ENCODE data around the gene USP6NL.

DNA sequence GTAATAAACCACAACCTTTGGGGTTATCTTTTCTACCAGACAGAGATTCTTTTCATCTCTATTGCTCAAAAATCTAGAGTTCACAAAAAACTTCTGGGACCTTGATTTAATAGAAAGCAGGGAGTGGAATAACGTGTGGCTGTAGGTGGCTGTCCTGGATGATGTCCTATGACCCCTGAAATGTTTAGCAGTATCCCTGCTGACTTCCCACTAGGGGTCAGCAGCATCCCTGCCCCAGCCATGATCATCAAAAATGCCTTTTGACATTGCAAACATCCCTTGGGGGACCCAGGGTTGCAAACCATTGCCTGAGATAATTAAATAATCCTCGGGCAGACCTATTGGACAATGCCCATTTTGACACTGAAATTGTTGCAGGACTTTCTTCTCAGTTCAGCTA, 177.1 kb downstream of the USP6NL start:
- no peak for TF ChIP-seq POLR2A (IDR thresholded peaks at IDR 0.05)
- TF ChIP-seq, protein P1, sequence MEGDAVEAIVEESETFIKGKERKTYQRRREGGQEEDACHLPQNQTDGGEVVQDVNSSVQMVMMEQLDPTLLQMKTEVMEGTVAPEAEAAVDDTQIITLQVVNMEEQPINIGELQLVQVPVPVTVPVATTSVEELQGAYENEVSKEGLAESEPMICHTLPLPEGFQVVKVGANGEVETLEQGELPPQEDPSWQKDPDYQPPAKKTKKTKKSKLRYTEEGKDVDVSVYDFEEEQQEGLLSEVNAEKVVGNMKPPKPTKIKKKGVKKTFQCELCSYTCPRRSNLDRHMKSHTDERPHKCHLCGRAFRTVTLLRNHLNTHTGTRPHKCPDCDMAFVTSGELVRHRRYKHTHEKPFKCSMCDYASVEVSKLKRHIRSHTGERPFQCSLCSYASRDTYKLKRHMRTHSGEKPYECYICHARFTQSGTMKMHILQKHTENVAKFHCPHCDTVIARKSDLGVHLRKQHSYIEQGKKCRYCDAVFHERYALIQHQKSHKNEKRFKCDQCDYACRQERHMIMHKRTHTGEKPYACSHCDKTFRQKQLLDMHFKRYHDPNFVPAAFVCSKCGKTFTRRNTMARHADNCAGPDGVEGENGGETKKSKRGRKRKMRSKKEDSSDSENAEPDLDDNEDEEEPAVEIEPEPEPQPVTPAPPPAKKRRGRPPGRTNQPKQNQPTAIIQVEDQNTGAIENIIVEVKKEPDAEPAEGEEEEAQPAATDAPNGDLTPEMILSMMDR (IDR thresholded peaks at IDR 0.05) = no peak

Measured in testis (tissue), 2 donors.